Measurements from ENCODE around the gene CYBRD1. TPM values are rescaled to one million over a fixed set of nuclear protein-coding genes. Genes with fewer than 3 reads are reported as not detected.

Gene CYBRD1
- 195 and 340 TPM in 2 replicates for total RNA-seq

GRCh38 chr2:171522052-171522787, at the start of gene CYBRD1:
Gene CYBRD1, plus strand, starts transcription at chr2:171522474. Its CDS starts 72 bp downstream, at chr2:171522546.

Other genes with a start within 250 kb of the CYBRD1 start
- 6.4 and 10.0 TPM in 2 replicates for gene METTL8, start 88.5 kb upstream of the CYBRD1 start, total RNA-seq
- 17.1 and 23.4 TPM in 2 replicates for gene DCAF17, start 88.2 kb upstream of the CYBRD1 start, total RNA-seq
- gene DYNC1I2, start 165.0 kb downstream of the CYBRD1 start, total RNA-seq, result 85.6 and 96.0 TPM in 2 replicates

Measured in smooth muscle cell of bladder (primary cell).